Spleen (tissue), 11 donors: Measurements from ENCODE around the gene SPEM1. TPM values are rescaled to one million over a fixed set of nuclear protein-coding genes. Genes with fewer than 3 reads are reported as not detected.
A peak's percentile ranks its signal among the peaks of the same experiment; 100 is the strongest.

Experiments used
- DNase-seq: peaks from one replicate; pipeline ENCODE4 v3.0.0-alpha.2; 2020
- H3K27ac ChIP-seq, 8 donors: fragments of 200-600 bp; sonication (generic) in 7 of 8; 1 replicate in 4 of 8; 2 replicates in 4 of 8; pipeline versions ENCODE4 v1.5.0 to v1.8.0; 2016 to 2021; ENCODE audit warnings: inconsistent platforms in 4 of 8, mild to moderate bottlenecking in 4 of 8, moderate library complexity in 1 of 8
- H3K27me3 ChIP-seq, 7 donors: fragments of 200-600 bp; sonication (generic) in 6 of 7; replicated peaks in 1 of 7; 1 replicate in 4 of 7; 2 replicates in 3 of 7; pipeline versions ENCODE4 v1.5.0 to v1.8.0; 2016 to 2021; ENCODE audit warnings: inconsistent platforms in 3 of 7, mild to moderate bottlenecking in 1 of 7
- H3K36me3 ChIP-seq, 6 donors: fragments of 200-600 bp; sonication (generic) in 5 of 6; 1 replicate in 4 of 6; 2 replicates in 2 of 6; pipeline versions ENCODE4 v1.5.0 to v1.8.0; 2016 to 2021; ENCODE audit warnings: inconsistent platforms in 2 of 6
- H3K4me1 ChIP-seq, 6 donors: fragments of 200-600 bp; sonication (generic) in 5 of 6; 1 replicate in 3 of 6; 2 replicates in 3 of 6; pipeline versions ENCODE4 v1.5.0 to v1.8.0; 2016 to 2021; ENCODE audit warnings: inconsistent platforms in 3 of 6
- H3K4me3 ChIP-seq, 8 donors: fragments of 200-600 bp; sonication (generic) in 7 of 8; 1 replicate in 4 of 8; 2 replicates in 4 of 8; pipeline versions ENCODE4 v1.5.0 to v1.8.0; 2016 to 2021; ENCODE audit warnings: inconsistent platforms in 4 of 8, mild to moderate bottlenecking in 4 of 8, moderate library complexity in 2 of 8
- H3K9me3 ChIP-seq, 8 donors: fragments of 200-600 bp; sonication (generic) in 7 of 8; 1 replicate in 4 of 8; 2 replicates in 4 of 8; pipeline versions ENCODE4 v1.5.0 to v1.8.0; 2016 to 2021; ENCODE audit warnings: inconsistent platforms in 4 of 8
- CTCF ChIP-seq, 11 experiments: fragments of 200-600 bp in 7 of 11; fragments of 450-650 bp in 4 of 11; sonication (generic) in 4 of 11; IDR thresholded peaks in 8 of 11; conservative IDR thresholded peaks in 3 of 11; 1 replicate in 7 of 11; 2 replicates in 4 of 11; pipeline versions ENCODE4 v1.4.0 to v1.8.0; 2016 to 2021; ENCODE audit warnings: antibody characterized with exemption in 11 of 11, inconsistent platforms in 4 of 11, mild to moderate bottlenecking in 1 of 11
- POLR2A ChIP-seq, 3 donors: fragments of 450-650 bp; IDR thresholded peaks; one replicate each; pipeline ENCODE4 v1.5.1; 2017; ENCODE audit warnings: antibody characterized with exemption in 3 of 3, mild to moderate bottlenecking in 1 of 3
- POLR2AphosphoS5 ChIP-seq, 3 donors: sonication (generic); formaldehyde crosslinking; IDR thresholded peaks; one replicate each; pipeline ENCODE4 v1.5.1; 2017; ENCODE audit warnings: antibody characterized with exemption in 3 of 3
- WGBS, 5 donors: extraction: QIAGEN DNeasy Blood & Tissue Kit in 3 of 5; methylation state at CpG; one replicate each; pipeline versions ENCODE4 v1.1.5 to v1.1.7; 2013 to 2018; 5-methylcytosine and 5-hydroxymethylcytosine counted together
- intact Hi-C: fragments of 100-400 bp; cut with DNase I; formaldehyde crosslinking; loops from one replicate; pipeline ENCODE4 v1.15.0; 2023; ENCODE audit warnings: low total_unique reads
- polyA plus RNA-seq, 3 donors: library from polyadenylated mRNA; stranded (reverse); fragments of 200-250 nt; gene quantifications; one replicate each; pipeline ENCODE4 v1.2.1, GENCODE V29; 2013
- total RNA-seq, 7 donors: library from RNA; depleted of rRNA in 3 of 7; stranded (reverse); fragments of >200 nt in 3 of 7; fragmentation: NEBNext Ultra II Directional in 4 of 7; extraction: Animal tissue kit (Norgen Biotek cat#: 25700) in 4 of 7; gene quantifications; one replicate each; pipeline versions ENCODE4 v1.1.0 to v1.2.1, GENCODE V29; 2016 to 2021
- donor health status: healthy with polysubstance abuse.
- donor health status: DM: no; HTN: no; CAD: no; lungs with moderate emphysema.
- donor health status: DM: no; HTN: no; CAD: no.
- donor health status: Bipolar disorder and iron deficiency.
- donor health status: healthy.
- donor health status: DM: no; HTN: no; CAD: no.
- donor health status: DM: yes; HTN: yes; CAD: no.

The SPEM1 gene
- total and polyA plus RNA-seq, 10 donors: not detected

DNA sequence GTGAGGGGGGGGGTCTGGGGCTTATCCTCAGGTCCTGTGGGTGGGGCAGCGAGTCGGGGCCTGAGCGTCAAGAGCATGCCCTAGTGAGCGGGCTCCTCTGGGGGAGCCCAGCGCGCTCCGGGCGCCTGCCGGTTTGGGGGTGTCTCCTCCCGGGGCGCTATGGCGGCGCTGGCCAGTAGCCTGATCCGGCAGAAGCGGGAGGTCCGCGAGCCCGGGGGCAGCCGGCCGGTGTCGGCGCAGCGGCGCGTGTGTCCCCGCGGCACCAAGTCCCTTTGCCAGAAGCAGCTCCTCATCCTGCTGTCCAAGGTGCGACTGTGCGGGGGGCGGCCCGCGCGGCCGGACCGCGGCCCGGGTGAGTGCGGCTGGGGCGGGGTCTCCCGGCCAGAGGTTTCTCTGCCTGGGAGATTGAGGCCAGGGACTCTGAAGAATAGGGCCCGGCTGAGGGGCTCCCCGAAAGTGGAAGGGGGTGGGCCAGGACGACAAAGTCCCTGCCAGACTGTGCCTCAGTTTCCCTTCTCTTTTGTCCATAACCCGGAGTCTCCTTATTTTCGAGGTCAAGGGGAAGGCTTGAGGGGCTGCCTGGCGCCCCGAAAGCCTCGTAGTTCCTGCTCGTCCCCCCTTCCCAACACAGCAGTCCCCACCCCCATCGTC lies 19.5 kb downstream of the SPEM1 start, which contains the start of gene FGF11:
TSS of gene FGF11 (plus strand) at position 51 of the 651 bp plus-strand sequence. CDS start at position 160, 109 bp downstream.
- Histone ChIP-seq H3K4me1 (peaks cover 31 to 71% (median 60%) of the 10 kb centered on the region in 6 donors), H3K36me3 (no peaks in the 10 kb centered on the region), H3K4me3 (peak within 1 kb of the TSS; percentile 8 to 84 (median 70)), H3K27ac (peak within 1 kb of the TSS in 6 of 8 donors; percentile 54 to 93 (median 87)), H3K9me3 (no peaks in the 10 kb centered on the region), H3K27me3 (peaks cover 0 to 61% (median 28%) of the 10 kb centered on the region in 7 donors)
- 2 to 6% (median 2%) methylated on average over 9 to 50 of the region's 50 CpGs for WGBS, 5 donors
- intact Hi-C loops: loop anchor here (5.0 kb wide), 2 partner anchors 82 to 123 kb away; partner anchors contain the start of genes SENP3 and TMEM95
- DNase-seq: no peak
- TF ChIP-seq POLR2AphosphoS5 (IDR thresholded peaks at IDR 0.05) (peak in 2 of 3 donors; percentile 20 to 42), CTCF (IDR thresholded peaks at IDR 0.05 in 8 of 11, conservative IDR thresholded peaks at IDR 0.05 in 3 of 11) (no peak)

DNA sequence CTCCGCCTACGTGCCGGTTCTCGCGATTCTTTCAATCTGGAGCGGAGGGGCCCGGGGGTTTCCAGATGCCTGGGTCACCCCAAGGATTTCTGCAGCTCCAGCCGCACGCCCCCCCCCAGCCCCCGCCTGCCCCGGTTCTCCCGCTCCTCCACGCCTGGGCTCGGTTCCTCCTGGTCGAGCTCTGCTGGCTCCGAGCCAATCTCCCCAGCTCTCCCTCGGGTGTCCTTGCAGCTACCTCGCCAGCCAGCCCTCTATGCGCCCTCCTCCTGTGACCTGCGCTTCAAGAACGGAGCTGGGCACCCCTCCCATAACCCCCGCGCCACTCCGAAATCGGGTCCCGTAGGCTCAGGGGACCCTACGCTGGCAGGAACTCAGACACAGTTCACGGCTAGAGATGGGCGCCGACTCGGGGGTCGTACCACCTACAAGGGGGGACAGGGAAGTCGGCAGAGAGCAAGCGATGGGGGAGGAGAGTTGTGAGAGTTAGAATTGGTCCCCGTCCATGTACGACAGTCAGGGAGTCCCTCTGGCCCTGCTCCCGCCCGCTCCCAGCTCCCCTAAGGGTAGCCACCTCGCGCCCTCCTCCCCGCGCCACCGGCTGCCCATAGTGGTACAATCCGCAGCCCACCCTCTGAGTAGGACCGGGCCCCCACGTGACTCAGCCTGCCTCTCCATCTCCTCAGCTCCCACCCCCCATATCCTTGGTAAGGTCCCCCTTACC lies 20.1 kb downstream of the SPEM1 start:
- Histone ChIP-seq H3K36me3 (no peaks in the 10 kb centered on the region), H3K4me1 (peaks cover 36 to 71% (median 65%) of the 10 kb centered on the region in 6 donors), H3K27me3 (peaks cover 0 to 68% (median 33%) of the 10 kb centered on the region in 7 donors), H3K9me3 (no peaks in the 10 kb centered on the region), H3K27ac (no peak overlapping the region), H3K4me3 (peak overlapping the region; percentile 8 to 84 (median 24))
- intact Hi-C loops: no loop called here
- DNase-seq: peak; percentile 85
- peak in 1 of 3 donors; percentile 49 for TF ChIP-seq POLR2AphosphoS5 (IDR thresholded peaks at IDR 0.05)
- no peak for TF ChIP-seq POLR2A (IDR thresholded peaks at IDR 0.05)
- 1 to 6% (median 2%) methylated on average over 37 to 46 of the region's 46 CpGs for WGBS, 5 donors

DNA sequence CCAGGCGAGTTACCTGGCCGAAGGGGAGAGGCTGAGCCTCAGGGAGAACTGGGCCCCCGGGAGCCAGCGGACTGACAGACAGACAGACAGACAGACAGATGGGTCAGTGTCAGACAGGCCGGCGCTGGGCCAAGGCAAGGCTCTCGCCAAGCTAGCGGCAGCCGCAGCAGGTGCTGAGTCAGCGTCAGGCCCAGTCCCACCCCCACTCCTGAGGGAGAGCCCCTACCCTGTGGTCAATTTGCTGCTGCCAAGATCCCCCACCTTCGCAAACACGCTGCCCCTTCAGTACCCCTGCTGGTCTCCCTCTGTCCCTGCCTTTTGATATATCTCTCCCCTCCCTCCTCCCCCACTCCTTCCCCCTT lies 20.7 kb downstream of the SPEM1 start:
- H3K4me3 ChIP-seq: peak overlapping the region in 2 of 8 donors; percentile 38 to 84

DNA sequence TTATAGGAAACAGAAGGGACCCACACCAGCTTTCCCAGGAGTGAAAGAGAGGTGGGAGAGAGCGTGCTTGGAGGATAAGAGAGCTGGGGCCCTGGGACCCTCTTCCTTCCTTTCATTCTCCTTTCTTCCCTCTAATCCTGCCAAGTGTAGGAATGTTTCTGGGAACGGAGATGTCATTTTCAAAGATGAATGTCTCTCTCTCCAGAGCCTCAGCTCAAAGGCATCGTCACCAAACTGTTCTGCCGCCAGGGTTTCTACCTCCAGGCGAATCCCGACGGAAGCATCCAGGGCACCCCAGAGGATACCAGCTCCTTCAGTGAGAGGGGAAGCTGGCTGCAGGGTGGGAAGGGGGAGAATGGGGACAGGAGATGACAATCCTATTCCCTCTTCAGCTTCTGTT lies 21.1 kb downstream of the SPEM1 start:
- TF ChIP-seq CTCF (IDR thresholded peaks at IDR 0.05 in 8 of 11, conservative IDR thresholded peaks at IDR 0.05 in 3 of 11) (no peak), POLR2AphosphoS5 (IDR thresholded peaks at IDR 0.05) (no peak), POLR2A (IDR thresholded peaks at IDR 0.05) (no peak)
- intact Hi-C loops: no loop called here
- Histone ChIP-seq H3K9me3 (no peaks in the 10 kb centered on the region), H3K27me3 (peaks cover 0 to 78% (median 41%) of the 10 kb centered on the region in 7 donors), H3K27ac (no peak overlapping the region), H3K36me3 (no peaks in the 10 kb centered on the region), H3K4me1 (peaks cover 35 to 71% (median 64%) of the 10 kb centered on the region in 6 donors), H3K4me3 (no peak overlapping the region)
- DNase-seq: no peak
- 65 to 73% (median 72%) methylated on average over 7 of the region's 7 CpGs for WGBS, 5 donors

More for the DNA sequence above, 20.7 kb downstream of the SPEM1 start:
- 2 to 8% (median 5%) methylated on average over 10 to 12 of the region's 12 CpGs for WGBS, 5 donors
- peaks cover 37 to 71% (median 65%) of the 10 kb centered on the region in 6 donors for H3K4me1 ChIP-seq
- peaks cover 0 to 74% (median 38%) of the 10 kb centered on the region in 7 donors for H3K27me3 ChIP-seq
- H3K36me3 ChIP-seq: no peaks in the 10 kb centered on the region
- intact Hi-C loops: no loop called here
- no peaks in the 10 kb centered on the region for H3K9me3 ChIP-seq
- DNase-seq: peak; percentile 79
- TF ChIP-seq CTCF (IDR thresholded peaks at IDR 0.05 in 8 of 11, conservative IDR thresholded peaks at IDR 0.05 in 3 of 11): no peak
- no peak for TF ChIP-seq POLR2A (IDR thresholded peaks at IDR 0.05)
- TF ChIP-seq POLR2AphosphoS5 (IDR thresholded peaks at IDR 0.05): no peak
- H3K27ac ChIP-seq: no peak overlapping the region
